WTC11 (cell line): ENCODE results near the gene RPL37A.

ENCODE experiments used
- CREB1 ChIP-seq: sonication (generic); formaldehyde crosslinking; IDR thresholded peaks from 2 replicates; pipeline ENCODE4 v1.8.0; 2023; ENCODE audit warnings: mild to moderate bottlenecking, missing genetic modification reagents
- CREM ChIP-seq: sonication (generic); formaldehyde crosslinking; IDR thresholded peaks from 2 replicates; pipeline ENCODE4 v1.8.1; 2022; ENCODE audit warnings: mild to moderate bottlenecking, missing genetic modification reagents, moderate library complexity
- MXD4 ChIP-seq: fragments of 250-450 bp; sonication (Bioruptor Pico); IDR thresholded peaks from 2 replicates; pipeline ENCODE4 v1.8.0; 2021; ENCODE audit warnings: mild to moderate bottlenecking, moderate library complexity, borderline replicate concordance
- NFYB ChIP-seq: sonication (generic); formaldehyde crosslinking; conservative IDR thresholded peaks from 2 replicates; pipeline ENCODE4 v1.8.0; 2022; ENCODE audit warnings: low read depth, missing genetic modification reagents
- NR2C2 ChIP-seq: sonication (generic); formaldehyde crosslinking; IDR thresholded peaks from 2 replicates; pipeline ENCODE4 v1.8.0; 2022; ENCODE audit warnings: mild to moderate bottlenecking, missing genetic modification reagents
- NR3C1 ChIP-seq: sonication (generic); formaldehyde crosslinking; conservative IDR thresholded peaks from 2 replicates; pipeline ENCODE4 v1.8.1; 2023; ENCODE audit warnings: low read depth, mild to moderate bottlenecking, missing genetic modification reagents
- ZNF138 ChIP-seq: sonication (generic); formaldehyde crosslinking; conservative IDR thresholded peaks from 2 replicates; pipeline ENCODE4 v1.8.1; 2022; ENCODE audit warnings: mild to moderate bottlenecking, moderate library complexity, missing genetic modification reagents
- TF ChIP-seq, protein P1 (sequence below): fragments of 200-600 bp; IDR thresholded peaks from 2 replicates; pipeline ENCODE4 v1.8.0; 2022; ENCODE audit warnings: antibody characterized with exemption

- TF ChIP-seq, protein P1, sequence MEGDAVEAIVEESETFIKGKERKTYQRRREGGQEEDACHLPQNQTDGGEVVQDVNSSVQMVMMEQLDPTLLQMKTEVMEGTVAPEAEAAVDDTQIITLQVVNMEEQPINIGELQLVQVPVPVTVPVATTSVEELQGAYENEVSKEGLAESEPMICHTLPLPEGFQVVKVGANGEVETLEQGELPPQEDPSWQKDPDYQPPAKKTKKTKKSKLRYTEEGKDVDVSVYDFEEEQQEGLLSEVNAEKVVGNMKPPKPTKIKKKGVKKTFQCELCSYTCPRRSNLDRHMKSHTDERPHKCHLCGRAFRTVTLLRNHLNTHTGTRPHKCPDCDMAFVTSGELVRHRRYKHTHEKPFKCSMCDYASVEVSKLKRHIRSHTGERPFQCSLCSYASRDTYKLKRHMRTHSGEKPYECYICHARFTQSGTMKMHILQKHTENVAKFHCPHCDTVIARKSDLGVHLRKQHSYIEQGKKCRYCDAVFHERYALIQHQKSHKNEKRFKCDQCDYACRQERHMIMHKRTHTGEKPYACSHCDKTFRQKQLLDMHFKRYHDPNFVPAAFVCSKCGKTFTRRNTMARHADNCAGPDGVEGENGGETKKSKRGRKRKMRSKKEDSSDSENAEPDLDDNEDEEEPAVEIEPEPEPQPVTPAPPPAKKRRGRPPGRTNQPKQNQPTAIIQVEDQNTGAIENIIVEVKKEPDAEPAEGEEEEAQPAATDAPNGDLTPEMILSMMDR, result no peak
- TF ChIP-seq NFYB (CRISPR knock-in tag) (no peak), ZNF138 (no peak), NR2C2 (CRISPR knock-in tag) (no peak), CREM (CRISPR knock-in tag) (no peak), CREB1 (no peak), MXD4 (no peak), NR3C1 (CRISPR knock-in tag) (no peak)
These were observed 42.3 kb downstream of the RPL37A start for GRCh38 chr2:216540920-216541319.
